Glutamatergic neuron (in vitro differentiated cells): ENCODE results near the gene MAFG. TPM values are rescaled to one million over a fixed set of nuclear protein-coding genes. Genes with fewer than 3 reads are reported as not detected.

ENCODE experiments used
- DNase-seq: peaks from one replicate; pipeline ENCODE4 v3.0.0; 2022
- H3K27ac Mint-ChIP-seq: one replicate; pipeline ENCODE4 v1.8.0; 2020; ENCODE audit warnings: mild to moderate bottlenecking, mixed read lengths, inconsistent platforms; ENCODE audit not compliant: unreplicated experiment
- H3K27me3 Mint-ChIP-seq: one replicate; pipeline ENCODE4 v1.8.0; 2020; ENCODE audit warnings: mild to moderate bottlenecking, moderate library complexity, mixed read lengths, inconsistent platforms; ENCODE audit not compliant: unreplicated experiment
- H3K36me3 Mint-ChIP-seq: one replicate; pipeline ENCODE4 v1.8.0; 2020; ENCODE audit warnings: mild to moderate bottlenecking, mixed read lengths, inconsistent platforms; ENCODE audit not compliant: unreplicated experiment
- H3K4me1 Mint-ChIP-seq: one replicate; pipeline ENCODE4 v1.8.0; 2020; ENCODE audit warnings: mild to moderate bottlenecking, low read depth, mixed read lengths, inconsistent platforms; ENCODE audit not compliant: unreplicated experiment
- H3K4me3 Mint-ChIP-seq: one replicate; pipeline ENCODE4 v1.8.0; 2020; ENCODE audit warnings: mild to moderate bottlenecking, mixed read lengths, inconsistent platforms; ENCODE audit not compliant: unreplicated experiment
- H3K9me3 Mint-ChIP-seq: one replicate; pipeline ENCODE4 v1.8.0; 2020; ENCODE audit warnings: mild to moderate bottlenecking, moderate library complexity, mixed read lengths, inconsistent platforms; ENCODE audit not compliant: unreplicated experiment
- CTCF ChIP-seq: fragments of 200-600 bp; sonication (generic); IDR thresholded peaks from one replicate; pipeline ENCODE4 v1.5.0; 2021; ENCODE audit not compliant: partially characterized antibody, unreplicated experiment
- total RNA-seq: library from RNA; stranded (reverse); fragmentation: NEBNext Ultra II Directional; extraction: Animal tissue kit (Norgen Biotek cat#: 25700); gene quantifications from one replicate; pipeline ENCODE4 v1.2.1, GENCODE V29; 2021; ENCODE audit not compliant: unreplicated experiment

The MAFG gene
- total RNA-seq, 1 donor from 2014 or later, result 30.6 TPM

DNA sequence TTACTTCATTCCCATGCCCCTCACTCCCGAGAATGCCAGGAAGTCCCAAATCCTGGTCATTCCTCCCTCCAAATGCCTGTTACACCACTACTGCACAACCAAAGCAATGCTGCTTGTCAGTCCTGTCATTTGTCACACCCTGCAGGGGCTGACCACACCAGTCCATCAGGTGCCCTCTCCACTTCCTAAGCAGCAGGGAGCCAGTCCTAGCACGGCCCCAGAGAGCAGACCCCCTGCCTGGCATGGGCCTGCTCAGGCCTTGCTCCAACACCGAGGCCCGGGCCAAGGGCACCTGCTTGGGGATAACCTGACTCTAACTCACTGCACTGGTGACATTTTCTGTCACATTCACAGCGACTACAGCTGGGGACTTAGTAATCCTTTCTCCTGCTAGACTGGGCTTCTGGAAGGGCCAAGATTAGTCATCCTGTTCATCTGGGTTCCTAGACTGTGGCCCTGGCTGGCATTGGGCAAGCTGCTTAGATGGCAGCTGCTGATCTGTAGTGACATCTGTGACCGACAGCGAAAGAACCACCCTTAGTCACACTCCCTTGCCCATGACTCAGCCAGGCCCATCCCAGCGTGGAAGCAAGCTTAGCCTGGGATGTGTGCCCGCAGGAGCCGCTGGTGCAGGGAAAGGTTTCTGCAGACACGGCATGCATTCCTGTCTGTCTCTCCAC lies 41.5 kb downstream of the MAFG start:
- Mint-ChIP-seq H3K27me3 (peaks cover 7% of the 10 kb centered on the region), H3K36me3 (no peaks in the 10 kb centered on the region), H3K4me1 (no peaks in the 10 kb centered on the region), H3K4me3 (no peak overlapping the region), H3K9me3 (peaks cover 2% of the 10 kb centered on the region), H3K27ac (peak overlapping the region; percentile 8)
- no peak for TF ChIP-seq CTCF
- no peak for DNase-seq

- Mint-ChIP-seq H3K27me3 (peaks cover 7% of the 10 kb centered on the region), H3K9me3 (peaks cover 2% of the 10 kb centered on the region), H3K4me1 (no peaks in the 10 kb centered on the region), H3K36me3 (no peaks in the 10 kb centered on the region), H3K4me3 (no peak overlapping the region), H3K27ac (peak overlapping the region; percentile 8)
- TF ChIP-seq CTCF, result no peak
- DNase-seq, result no peak
These were observed 42.1 kb downstream of the MAFG start for GRCh38 chr17:81885454-81885853.

DNA sequence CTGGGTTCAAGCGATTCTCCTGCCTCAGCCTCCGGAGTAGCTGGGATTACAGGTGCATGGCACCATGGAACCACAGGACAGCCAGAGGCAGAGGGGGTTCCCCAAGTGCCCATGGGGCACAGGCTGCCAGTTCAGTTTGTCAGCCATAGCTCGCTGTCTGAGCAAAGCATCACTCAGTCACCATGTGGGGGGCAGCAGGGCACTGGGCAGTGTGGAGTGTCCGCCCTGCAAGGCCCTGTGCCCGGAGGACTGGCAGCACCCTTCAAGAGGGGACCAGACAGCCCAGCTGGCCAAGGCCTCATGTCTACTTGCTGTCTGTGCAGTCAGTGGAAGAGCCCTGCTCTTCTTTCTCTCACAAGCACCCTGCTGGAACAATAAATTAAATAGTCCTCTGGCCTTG lies 42.6 kb downstream of the MAFG start:
- H3K4me1 Mint-ChIP-seq, result no peaks in the 10 kb centered on the region
- no peaks in the 10 kb centered on the region for H3K36me3 Mint-ChIP-seq
- no peak for DNase-seq
- H3K9me3 Mint-ChIP-seq, result peaks cover 2% of the 10 kb centered on the region
- TF ChIP-seq CTCF, result no peak
- peaks cover 5% of the 10 kb centered on the region for H3K27me3 Mint-ChIP-seq
- H3K4me3 Mint-ChIP-seq, result no peak overlapping the region
- no peak overlapping the region for H3K27ac Mint-ChIP-seq

- Mint-ChIP-seq H3K27me3 (peaks cover 4% of the 10 kb centered on the region), H3K27ac (no peak overlapping the region), H3K36me3 (no peaks in the 10 kb centered on the region), H3K4me3 (no peak overlapping the region), H3K9me3 (peaks cover 2% of the 10 kb centered on the region), H3K4me1 (no peaks in the 10 kb centered on the region)
- DNase-seq, result no peak
- TF ChIP-seq CTCF, result no peak
These were observed 43.0 kb downstream of the MAFG start for GRCh38 chr17:81884520-81884919.

DNA sequence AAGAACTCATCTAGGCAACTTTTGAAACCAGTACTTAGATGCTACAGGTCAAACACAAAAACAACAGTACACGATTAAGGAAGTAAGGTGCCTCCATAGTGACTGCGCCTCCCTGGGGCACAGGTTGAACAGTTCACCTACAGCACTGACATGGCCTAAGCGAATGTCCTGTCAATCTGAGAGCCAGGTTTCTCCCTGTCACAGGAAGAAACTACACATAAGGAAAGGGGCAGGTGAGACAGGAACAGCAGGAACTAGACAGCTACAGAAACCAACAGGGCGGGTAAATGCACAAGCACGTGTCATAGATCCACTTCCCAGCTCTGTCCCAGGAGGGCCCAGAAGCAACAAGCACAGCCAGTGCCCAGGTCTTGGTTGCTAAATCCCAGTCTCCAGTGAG lies 48.4 kb downstream of the MAFG start:
- peaks cover 2% of the 10 kb centered on the region for H3K27me3 Mint-ChIP-seq
- no peaks in the 10 kb centered on the region for H3K36me3 Mint-ChIP-seq
- H3K27ac Mint-ChIP-seq, result no peak overlapping the region
- no peak overlapping the region for H3K4me3 Mint-ChIP-seq
- H3K4me1 Mint-ChIP-seq, result no peaks in the 10 kb centered on the region
- TF ChIP-seq CTCF, result no peak
- DNase-seq, result no peak
- peaks cover 1% of the 10 kb centered on the region for H3K9me3 Mint-ChIP-seq
